ENCODE results near the gene UCKL1.

UCKL1 gene

DNA sequence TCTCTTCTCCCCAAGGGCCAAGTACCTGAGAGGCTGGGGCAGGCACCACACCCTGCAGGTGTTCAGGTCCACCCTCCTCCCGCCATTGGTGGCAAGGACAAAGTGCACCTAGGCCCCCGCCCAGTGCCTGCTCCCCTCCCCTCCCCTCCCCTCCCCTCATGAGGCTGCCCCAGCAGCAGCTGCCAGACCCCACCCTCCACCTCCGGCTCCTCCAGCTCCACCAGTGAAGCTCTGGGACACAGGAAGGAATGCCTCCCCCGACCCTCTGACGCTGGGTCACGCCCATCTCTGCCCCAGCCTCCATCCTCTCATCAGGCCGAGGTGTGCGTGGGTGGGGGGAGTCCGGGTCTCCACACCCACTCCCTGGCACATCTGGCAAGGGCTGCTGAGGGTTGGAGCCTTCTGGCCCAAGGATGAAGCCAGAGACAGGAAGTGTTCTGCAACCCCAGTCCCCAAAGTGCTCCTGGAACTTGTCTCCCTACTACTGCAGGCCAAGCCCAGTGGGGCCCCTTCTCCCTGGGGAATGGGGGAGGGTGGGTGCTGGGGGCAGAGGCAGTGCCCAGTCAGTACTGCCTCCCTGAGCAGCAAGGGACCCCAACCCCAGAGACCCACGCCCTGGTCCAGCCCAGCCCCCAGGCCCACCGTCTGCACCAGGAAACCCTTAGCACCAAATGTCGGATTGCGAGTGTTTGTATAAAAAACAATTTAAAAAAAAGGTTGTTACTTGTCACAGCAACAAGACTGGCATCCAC, 1.6 kb upstream of the UCKL1 start:
- Histone ChIP-seq H3K4me3 (ENCODE audit: low read length) (peak overlapping the region; percentile 81), H3K27me3 (replicated peaks; ENCODE audit: insufficient read depth, low read length) (no peaks in the 10 kb centered on the region), H3K4me1 (ENCODE audit: low read length) (peaks cover 21% of the 10 kb centered on the region; the same call in 1 of the 2 replicates), H3K36me3 (replicated peaks; ENCODE audit: insufficient read depth, low read length) (no peaks in the 10 kb centered on the region), H2AFZ (ENCODE audit: low read length) (peak overlapping the region; percentile 83; the same call in 1 of the 2 replicates), H3K27ac (ENCODE audit: low read length) (peak overlapping the region; percentile 82; the same call in 1 of the 2 replicates), H3K9me2 (replicated peaks; ENCODE audit: insufficient read depth, low read length) (no peaks in the 10 kb centered on the region), H4K20me1 (ENCODE audit: insufficient read depth, low read length) (no peaks in the 10 kb centered on the region), H3K9me3 (replicated peaks; ENCODE audit: insufficient read depth, low read length) (no peaks in the 10 kb centered on the region), H3K9ac (ENCODE audit: low read length) (peak overlapping the region; percentile 84; the same call in 1 of the 2 replicates), H3K79me2 (ENCODE audit: low read length) (peaks cover 33% of the 10 kb centered on the region), H3F3A (ENCODE audit: insufficient read depth, low read length) (peaks cover 15% of the 10 kb centered on the region), H3K4me2 (ENCODE audit: low read depth, low read length) (peak overlapping the region; percentile 95)
- TF ChIP-seq EZH2phosphoT487 (IDR thresholded peaks at IDR 0.05; ENCODE audit: low read length): no peak
- TF ChIP-seq CTCF (IDR thresholded peaks at IDR 0.05; ENCODE audit: low read length): no peak
- TF ChIP-seq EZH2 (optimal IDR thresholded peaks at IDR 0.05; ENCODE audit: low read depth, low read length): no peak
- DNase-seq: peak; percentile 66

DNA sequence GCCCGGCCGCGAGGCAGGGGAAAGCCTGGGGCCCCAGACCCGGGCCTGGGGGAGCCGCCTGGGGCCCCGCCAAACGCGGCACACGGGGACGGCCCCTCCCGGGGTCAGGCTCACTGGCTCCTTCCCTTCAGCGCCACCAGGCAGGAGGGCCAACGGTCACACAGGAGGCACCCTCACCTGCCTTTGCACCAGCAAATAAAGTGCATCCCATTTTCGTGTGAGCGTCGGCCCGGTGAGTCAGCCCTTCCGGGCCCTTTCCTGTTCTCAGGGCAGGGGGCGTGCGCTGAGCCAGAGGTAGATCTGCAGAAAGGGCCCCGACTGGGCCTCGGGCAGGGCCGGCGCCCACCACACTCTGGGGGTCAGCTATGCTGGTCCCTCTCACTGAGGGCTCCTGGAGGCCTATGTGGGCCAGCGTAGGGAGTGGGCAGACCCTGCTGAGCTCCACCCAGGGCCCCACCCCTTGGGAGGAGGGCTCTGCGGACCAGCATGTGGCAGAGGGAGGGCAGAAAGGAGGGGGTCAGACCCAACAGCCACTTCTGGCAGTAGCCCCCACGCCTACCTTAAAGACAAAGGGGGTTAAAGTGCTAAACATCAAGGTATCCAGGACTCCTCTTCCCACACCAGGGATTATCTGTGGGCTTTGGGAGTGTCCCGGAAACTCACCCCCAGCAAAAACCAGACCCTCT, 931 bp upstream of the UCKL1 start:
- peak overlapping the region; percentile 82 for H3K27ac ChIP-seq (ENCODE audit: low read length)
- 0 out of 2 replicates have a peak, but pooled peaks cover under 1% of the 10 kb centered on the region for H4K20me1 ChIP-seq (ENCODE audit: insufficient read depth, low read length)
- peak; percentile 76 for DNase-seq

GRCh38 chr20:63956664-63957003, 418 bp upstream of the UCKL1 start:
- Histone ChIP-seq H3K4me2 (ENCODE audit: low read depth, low read length) (peak overlapping the region; percentile 95), H3K79me2 (ENCODE audit: low read length) (peaks cover 46% of the 10 kb centered on the region), H3K27ac (ENCODE audit: low read length) (peak overlapping the region; percentile 82), H3K9me2 (replicated peaks; ENCODE audit: insufficient read depth, low read length) (no peaks in the 10 kb centered on the region), H3K36me3 (replicated peaks; ENCODE audit: insufficient read depth, low read length) (no peaks in the 10 kb centered on the region), H3F3A (ENCODE audit: insufficient read depth, low read length) (peaks cover 22% of the 10 kb centered on the region), H3K4me3 (ENCODE audit: low read length) (peak overlapping the region; percentile 81), H3K9me3 (replicated peaks; ENCODE audit: insufficient read depth, low read length) (no peaks in the 10 kb centered on the region), H3K4me1 (ENCODE audit: low read length) (peaks cover 32% of the 10 kb centered on the region), H3K9ac (ENCODE audit: low read length) (peak overlapping the region; percentile 84), H4K20me1 (ENCODE audit: insufficient read depth, low read length) (0 out of 2 replicates have a peak, but pooled peaks cover 5% of the 10 kb centered on the region), H3K27me3 (replicated peaks; ENCODE audit: insufficient read depth, low read length) (no peaks in the 10 kb centered on the region), H2AFZ (ENCODE audit: low read length) (peak overlapping the region; percentile 83)
- no peak for DNase-seq
- no peak for TF ChIP-seq EZH2 (optimal IDR thresholded peaks at IDR 0.05; ENCODE audit: low read depth, low read length)
- no peak for TF ChIP-seq EZH2phosphoT487 (IDR thresholded peaks at IDR 0.05; ENCODE audit: low read length)
- no peak for TF ChIP-seq CTCF (IDR thresholded peaks at IDR 0.05; ENCODE audit: low read length)

More for the DNA sequence above, 931 bp upstream of the UCKL1 start:
- H2AFZ ChIP-seq (ENCODE audit: low read length): peak overlapping the region; percentile 83
- H3K36me3 ChIP-seq (replicated peaks; ENCODE audit: insufficient read depth, low read length): no peaks in the 10 kb centered on the region
- peak overlapping the region; percentile 81 for H3K4me3 ChIP-seq (ENCODE audit: low read length)
- H3K9me2 ChIP-seq (replicated peaks; ENCODE audit: insufficient read depth, low read length): no peaks in the 10 kb centered on the region
- peak; percentile 7; the same call in 1 of the 2 replicates for TF ChIP-seq CTCF (IDR thresholded peaks at IDR 0.05; ENCODE audit: low read length)
- no peak for TF ChIP-seq EZH2 (optimal IDR thresholded peaks at IDR 0.05; ENCODE audit: low read depth, low read length)
- no peaks in the 10 kb centered on the region for H3K27me3 ChIP-seq (replicated peaks; ENCODE audit: insufficient read depth, low read length)
- H3K4me2 ChIP-seq (ENCODE audit: low read depth, low read length): peak overlapping the region; percentile 95
- H3K4me1 ChIP-seq (ENCODE audit: low read length): peaks cover 27% of the 10 kb centered on the region
- H3K9me3 ChIP-seq (replicated peaks; ENCODE audit: insufficient read depth, low read length): no peaks in the 10 kb centered on the region
- peaks cover 17% of the 10 kb centered on the region for H3F3A ChIP-seq (ENCODE audit: insufficient read depth, low read length)
- peak overlapping the region; percentile 84 for H3K9ac ChIP-seq (ENCODE audit: low read length)
- H3K79me2 ChIP-seq (ENCODE audit: low read length): peaks cover 40% of the 10 kb centered on the region
